Right lobe of liver (tissue), 6 donors: ENCODE data around the gene RFX4. TPM values are rescaled to one million over a fixed set of nuclear protein-coding genes. Genes with fewer than 3 reads are reported as not detected.

Experiments
- ATAC-seq, 4 donors: fragments of 200-7000 bp; cut with Tn5 transposase; one replicate each; pipeline ENCODE4 v1.9.1; 2020; ENCODE audit warnings: mild to moderate bottlenecking in 4 of 4, moderate library complexity in 4 of 4
- DNase-seq, 3 donors: peaks; one replicate each; pipeline ENCODE4 v3.0.0-alpha.2; 2020
- H3K27ac ChIP-seq, 3 donors: fragments of 200-600 bp; one replicate each; pipeline ENCODE4 v1.8.0; 2022
- H3K27me3 ChIP-seq, 2 donors: fragments of 200-600 bp; one replicate each; pipeline ENCODE4 v1.8.0; 2022
- H3K36me3 ChIP-seq, 4 donors: fragments of 200-600 bp; sonication (generic) in 1 of 4; one replicate each; pipeline versions ENCODE4 v1.5.1 to v1.8.0; 2017 to 2022; ENCODE audit warnings: control low read depth in 1 of 4
- H3K4me1 ChIP-seq, 4 donors: fragments of 200-600 bp; sonication (generic) in 1 of 4; one replicate each; pipeline versions ENCODE4 v1.5.1 to v1.8.0; 2017 to 2022; ENCODE audit warnings: control low read depth in 1 of 4
- H3K4me3 ChIP-seq, 3 donors: fragments of 200-600 bp; one replicate each; pipeline ENCODE4 v1.8.0; 2022
- H3K9me3 ChIP-seq, 4 donors: fragments of 200-600 bp; sonication (generic) in 1 of 4; one replicate each; pipeline versions ENCODE4 v1.5.1 to v1.8.0; 2017 to 2022; ENCODE audit warnings: control low read depth in 1 of 4
- POLR2A ChIP-seq: fragments of 450-650 bp; IDR thresholded peaks from one replicate; pipeline ENCODE4 v1.6.1; 2017; ENCODE audit warnings: antibody characterized with exemption, mild to moderate bottlenecking
- WGBS: methylation state at CpG from one replicate; pipeline ENCODE4 v1.1.6; 2018; ENCODE audit warnings: low coverage, low lambda C conversion rate; ENCODE audit not compliant: insufficient coverage; ENCODE audit errors: missing lambda C conversion rate; 5-methylcytosine and 5-hydroxymethylcytosine counted together
- intact Hi-C, 2 donors: fragments of 100-400 bp; cut with DNase I; formaldehyde crosslinking; loops; one replicate each; pipeline versions ENCODE4 v1.11.2 to v1.14.1; 2022
- total RNA-seq, 6 experiments: library from RNA; depleted of rRNA in 2 of 6; stranded (reverse); fragments of >200 nt in 2 of 6; fragmentation: NEBNext Ultra II Directional in 3 of 6; extraction: Animal tissue kit (Norgen Biotek cat#: 25700) in 3 of 6; gene quantifications; one replicate each; pipeline versions ENCODE4 v1.1.0 to v1.2.4, GENCODE V29; 2016 to 2023
- TF ChIP-seq, protein P1 (sequence below), 4 donors: fragments of 200-600 bp in 3 of 4; fragments of 450-650 bp in 1 of 4; IDR thresholded peaks; one replicate each; pipeline versions ENCODE4 v1.5.1 to v1.8.0; 2016 to 2022; ENCODE audit warnings: antibody characterized with exemption in 4 of 4, mild to moderate bottlenecking in 2 of 4
- donor health status: DM: no; HTN: yes; CAD: no.
- donor health status: DM: no; HTN: no; CAD: no.
- donor health status: DM: no; HTN: no; CAD: no.
- donor health status: DM: no; HTN: yes; CAD: no.
- donor health status: DM: no; HTN: yes; CAD: no.

Gene RFX4
- total RNA-seq, 6 experiments from 2014 or later: not detected

DNA sequence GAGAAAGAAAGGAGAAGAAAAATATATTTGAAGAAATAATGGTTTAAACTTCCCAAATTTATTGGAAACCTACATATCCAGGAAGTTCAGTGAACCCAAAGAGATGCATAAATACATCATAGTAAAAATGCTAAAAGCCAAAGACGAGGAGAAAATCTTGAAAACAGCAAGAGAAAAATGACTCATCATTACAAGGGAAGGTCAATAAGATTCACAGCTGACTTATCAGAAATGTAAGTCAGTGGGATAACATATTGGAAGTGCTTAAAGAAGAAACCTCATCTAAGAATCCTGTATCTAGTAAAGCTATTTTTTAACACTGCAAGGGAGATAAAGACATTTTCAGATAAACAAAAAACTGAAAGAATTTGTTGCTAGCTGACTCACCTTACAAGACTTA lies 211.6 kb downstream of the RFX4 start:
- TF ChIP-seq, protein P1, sequence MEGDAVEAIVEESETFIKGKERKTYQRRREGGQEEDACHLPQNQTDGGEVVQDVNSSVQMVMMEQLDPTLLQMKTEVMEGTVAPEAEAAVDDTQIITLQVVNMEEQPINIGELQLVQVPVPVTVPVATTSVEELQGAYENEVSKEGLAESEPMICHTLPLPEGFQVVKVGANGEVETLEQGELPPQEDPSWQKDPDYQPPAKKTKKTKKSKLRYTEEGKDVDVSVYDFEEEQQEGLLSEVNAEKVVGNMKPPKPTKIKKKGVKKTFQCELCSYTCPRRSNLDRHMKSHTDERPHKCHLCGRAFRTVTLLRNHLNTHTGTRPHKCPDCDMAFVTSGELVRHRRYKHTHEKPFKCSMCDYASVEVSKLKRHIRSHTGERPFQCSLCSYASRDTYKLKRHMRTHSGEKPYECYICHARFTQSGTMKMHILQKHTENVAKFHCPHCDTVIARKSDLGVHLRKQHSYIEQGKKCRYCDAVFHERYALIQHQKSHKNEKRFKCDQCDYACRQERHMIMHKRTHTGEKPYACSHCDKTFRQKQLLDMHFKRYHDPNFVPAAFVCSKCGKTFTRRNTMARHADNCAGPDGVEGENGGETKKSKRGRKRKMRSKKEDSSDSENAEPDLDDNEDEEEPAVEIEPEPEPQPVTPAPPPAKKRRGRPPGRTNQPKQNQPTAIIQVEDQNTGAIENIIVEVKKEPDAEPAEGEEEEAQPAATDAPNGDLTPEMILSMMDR (IDR thresholded peaks at IDR 0.05): no peak
- TF ChIP-seq POLR2A: no peak
- no peak overlapping the region for H3K4me3 ChIP-seq
- H3K27me3 ChIP-seq: no peaks in the 10 kb centered on the region
- ATAC-seq (no peak), DNase-seq (no peak)
- no peaks in the 10 kb centered on the region for H3K4me1 ChIP-seq
- no peaks in the 10 kb centered on the region for H3K36me3 ChIP-seq
- 60% methylated on average over 1 of the region's 1 CpG for WGBS
- intact Hi-C loops: no loop called here
- H3K27ac ChIP-seq: no peak overlapping the region
- no peaks in the 10 kb centered on the region for H3K9me3 ChIP-seq

DNA sequence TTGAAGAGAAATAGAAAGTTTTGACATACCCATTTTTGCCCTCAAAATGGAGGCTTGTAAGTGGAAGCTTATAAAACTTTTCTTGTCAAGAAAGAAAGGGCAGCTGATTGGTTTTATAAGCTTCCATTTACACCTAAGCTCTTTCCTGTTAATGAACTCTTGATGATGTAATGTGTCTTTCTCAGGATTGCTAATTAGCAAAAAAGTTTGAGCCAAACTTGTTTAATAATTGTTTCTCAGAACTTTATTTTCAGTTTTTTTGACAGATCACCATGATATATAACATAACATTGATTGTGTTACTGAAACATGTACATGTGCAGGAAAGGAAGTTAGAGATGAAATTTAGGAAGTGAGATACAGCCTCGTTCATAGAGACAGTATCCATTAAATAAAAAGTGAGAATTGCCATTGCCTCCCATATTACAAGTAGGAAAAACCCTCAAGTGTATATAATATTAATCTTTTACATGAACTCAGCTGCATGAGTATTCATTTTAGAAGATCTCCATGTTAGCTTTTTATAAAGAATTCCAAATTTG lies 218.4 kb downstream of the RFX4 start:
- Histone ChIP-seq H3K27me3 (no peaks in the 10 kb centered on the region), H3K36me3 (no peaks in the 10 kb centered on the region), H3K27ac (no peak overlapping the region), H3K4me1 (no peaks in the 10 kb centered on the region), H3K9me3 (no peaks in the 10 kb centered on the region), H3K4me3 (no peak overlapping the region)
- 36% methylated on average over 1 of the region's 1 CpG for WGBS
- intact Hi-C loops: no loop called here
- no peak for TF ChIP-seq POLR2A
- TF ChIP-seq, protein P1 (IDR thresholded peaks at IDR 0.05): no peak
- DNase-seq: no peak
- ATAC-seq: no peak

DNA sequence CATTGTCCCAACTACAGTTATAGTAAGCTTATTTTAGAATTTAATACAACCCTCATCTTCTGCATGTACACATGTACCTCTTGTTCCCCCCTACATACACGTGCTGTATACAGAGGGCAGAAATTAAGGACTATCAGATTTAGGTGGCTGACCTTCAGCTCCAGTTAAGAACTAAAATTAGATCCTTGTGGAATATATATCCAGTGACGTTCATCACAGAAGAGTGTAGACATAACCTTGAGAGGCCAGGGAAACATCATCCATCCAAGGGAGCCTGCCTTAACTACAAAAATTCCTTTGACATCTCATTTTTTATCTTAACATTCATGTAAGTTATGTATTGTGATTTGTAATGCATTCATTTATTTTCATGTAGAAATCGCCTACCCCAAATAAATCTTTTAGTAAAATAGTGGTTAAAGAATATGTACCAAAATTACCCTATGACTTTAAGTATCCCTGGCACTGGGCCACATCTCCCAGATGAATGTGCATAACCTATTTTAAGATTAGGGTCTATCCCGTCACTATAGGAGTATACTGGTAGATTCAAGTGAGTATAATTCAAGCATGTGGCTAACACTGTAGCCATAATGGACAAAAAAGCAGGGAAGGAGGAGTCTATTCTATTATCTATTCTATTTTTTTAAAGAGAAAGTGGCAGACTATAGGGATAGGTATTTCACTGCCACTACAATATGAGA lies 219.2 kb downstream of the RFX4 start:
- no peaks in the 10 kb centered on the region for H3K9me3 ChIP-seq
- TF ChIP-seq, protein P1 (IDR thresholded peaks at IDR 0.05): no peak
- TF ChIP-seq POLR2A: no peak
- intact Hi-C loops: no loop called here
- ATAC-seq (no peak), DNase-seq (no peak)
- no peaks in the 10 kb centered on the region for H3K4me1 ChIP-seq
- no peaks in the 10 kb centered on the region for H3K36me3 ChIP-seq
- 83% methylated on average over 4 of the region's 4 CpGs for WGBS
- no peak overlapping the region for H3K27ac ChIP-seq
- H3K27me3 ChIP-seq: no peaks in the 10 kb centered on the region
- no peak overlapping the region for H3K4me3 ChIP-seq

DNA sequence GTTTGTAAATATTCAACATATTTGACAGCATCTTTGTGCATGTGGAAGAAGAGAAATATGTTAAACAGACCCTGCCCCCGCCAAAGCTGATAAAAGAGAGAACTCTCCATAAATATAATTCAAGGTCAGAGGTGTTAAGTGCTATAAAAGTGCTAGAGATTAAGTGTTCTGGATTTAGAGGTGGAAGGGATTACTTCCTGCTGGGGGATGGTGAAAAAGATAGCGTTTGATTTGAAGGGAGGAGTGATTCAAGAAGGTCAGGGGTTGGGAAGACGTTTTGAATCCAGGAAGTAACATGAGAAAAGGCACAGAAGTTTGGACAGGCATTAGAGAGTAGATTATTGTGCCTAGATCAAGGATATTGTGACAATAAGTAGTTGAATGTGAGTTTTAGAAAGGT lies 221.9 kb downstream of the RFX4 start:
- TF ChIP-seq POLR2A: no peak
- TF ChIP-seq, protein P1 (IDR thresholded peaks at IDR 0.05): no peak
- no peak overlapping the region for H3K27ac ChIP-seq
- H3K4me1 ChIP-seq: no peaks in the 10 kb centered on the region
- no peaks in the 10 kb centered on the region for H3K9me3 ChIP-seq
- no peaks in the 10 kb centered on the region for H3K27me3 ChIP-seq
- no peak overlapping the region for H3K4me3 ChIP-seq
- WGBS: 76% methylated on average over 3 of the region's 3 CpGs
- DNase-seq (no peak), ATAC-seq (no peak)
- intact Hi-C loops: no loop called here
- H3K36me3 ChIP-seq: no peaks in the 10 kb centered on the region

Other genes starting within 250 kb of the RFX4 start
- 10 to 100 TPM in 1 of 6 experiments, 1 to 10 TPM in 5; 6.8 to 10.9 (median 8.7) TPM for gene POLR3B, start 225.3 kb upstream of the RFX4 start, total RNA-seq
- 10 to 100 TPM in 1 of 6 experiments, 1 to 10 TPM in 5; 5.9 to 10.6 (median 6.5) TPM for gene RIC8B, start 191.7 kb downstream of the RFX4 start, total RNA-seq